NCI-H748 (cell line): ENCODE data around the gene MAP3K21.

ENCODE experiments used
- DNase-seq: peaks from one replicate; lab custom pipeline; 2025; ENCODE audit not compliant: unreplicated experiment; lab: John Stamatoyannopoulos, UW

The MAP3K21 gene

DNA sequence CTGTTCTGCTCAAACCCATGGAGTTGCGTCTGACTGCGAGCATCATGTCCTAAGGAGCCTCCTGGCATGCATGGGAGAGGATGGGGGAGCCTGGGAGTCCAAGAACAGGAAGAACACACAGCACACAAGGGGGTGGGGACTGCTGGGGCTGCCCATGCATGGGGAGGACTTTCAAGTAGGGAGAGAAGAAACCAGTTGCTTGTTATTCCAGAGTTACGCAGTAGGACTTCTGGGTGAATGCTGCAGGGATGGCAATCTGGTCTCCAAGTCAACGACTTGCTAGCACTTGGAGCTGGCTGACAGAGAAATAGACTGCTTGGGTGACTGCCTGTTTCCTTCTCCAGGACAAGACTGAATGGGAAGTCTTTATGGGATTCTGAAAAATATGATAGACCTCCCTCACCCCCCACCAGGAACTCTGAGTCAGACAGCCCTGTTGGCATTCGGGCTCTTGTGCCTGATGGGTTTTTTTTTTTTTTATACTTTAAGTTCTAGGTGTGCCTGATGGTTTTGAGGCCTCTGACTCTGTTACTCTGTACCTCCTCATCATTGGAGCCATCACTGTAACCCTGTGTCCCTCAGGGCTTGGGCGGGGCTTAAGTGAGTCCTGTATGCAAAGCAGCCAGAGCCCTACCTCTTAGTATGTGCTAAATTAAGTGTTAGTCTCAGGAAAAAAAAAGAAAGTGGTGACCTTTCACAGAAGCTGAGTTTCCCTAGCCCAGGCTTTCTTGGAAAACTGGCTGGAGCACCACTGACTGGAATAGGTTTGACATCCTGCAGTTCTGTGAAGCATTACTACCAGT, 30.3 kb downstream of the MAP3K21 start:
- DNase-seq, result no peak

DNA sequence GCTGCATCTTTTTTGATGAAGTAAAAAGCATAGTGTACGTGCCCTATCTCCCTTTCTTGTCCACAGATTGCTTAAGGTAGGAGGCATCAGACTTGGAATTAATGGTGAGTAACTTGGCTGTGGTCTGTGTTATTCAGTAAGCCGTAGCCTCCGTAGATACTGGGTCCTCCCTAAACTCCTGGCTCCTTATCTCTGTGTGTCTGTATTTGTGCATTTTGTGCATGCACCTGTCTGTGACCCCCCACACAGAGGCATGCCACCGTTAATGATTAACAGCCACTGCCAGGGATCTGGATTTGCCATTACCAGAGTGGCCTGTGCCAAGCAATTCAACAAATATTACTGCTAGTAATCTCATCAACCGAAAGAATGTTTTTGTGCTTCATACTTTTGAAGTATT, 31.9 kb downstream of the MAP3K21 start:
- no peak for DNase-seq

DNA sequence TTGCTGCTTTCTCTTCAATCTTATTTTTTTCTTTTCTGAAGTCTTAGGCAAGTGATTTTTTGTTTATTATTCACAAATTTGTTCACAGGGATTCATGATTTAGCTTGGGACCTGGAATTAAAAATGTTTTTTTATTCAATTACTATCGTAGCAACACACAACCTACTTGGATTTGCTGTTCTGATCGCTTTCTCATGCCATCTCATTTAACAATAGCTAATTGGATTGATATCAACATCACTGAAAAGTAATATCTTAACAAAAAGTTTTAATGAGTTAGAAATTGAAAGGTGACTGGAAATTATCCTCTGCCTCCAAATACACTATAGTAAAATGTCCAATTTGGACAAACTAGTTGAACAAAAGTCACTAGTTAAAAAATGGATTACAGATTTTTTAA, 32.4 kb downstream of the MAP3K21 start:
- no peak for DNase-seq

DNA sequence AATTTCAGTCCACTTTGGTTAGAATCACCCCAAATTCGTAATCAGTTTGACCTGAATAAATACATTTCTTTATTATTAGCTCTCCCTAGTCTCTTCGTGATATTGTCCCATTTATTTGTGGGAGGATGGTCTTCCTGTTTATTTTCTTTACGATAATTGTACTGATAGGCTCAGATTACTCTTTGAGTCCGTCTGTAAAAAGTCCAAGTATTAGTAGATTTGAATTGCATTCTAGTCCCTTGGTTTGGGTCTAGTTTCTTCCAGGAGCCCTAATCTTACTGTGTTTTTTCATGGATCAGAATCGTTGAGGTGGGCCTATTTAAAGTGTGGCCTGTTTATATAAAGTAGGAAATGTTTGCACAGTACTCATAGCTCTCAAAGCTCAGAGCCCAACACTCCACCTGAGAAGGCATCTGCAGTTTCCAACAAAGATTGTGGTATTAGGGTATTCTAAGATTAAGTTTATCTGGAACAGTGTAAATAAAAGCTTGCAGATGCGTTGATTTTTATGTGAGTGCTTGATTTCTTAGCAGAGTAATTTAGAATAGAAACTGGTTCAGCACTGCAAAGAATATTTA, 33.1 kb downstream of the MAP3K21 start:
- no peak for DNase-seq

DNA sequence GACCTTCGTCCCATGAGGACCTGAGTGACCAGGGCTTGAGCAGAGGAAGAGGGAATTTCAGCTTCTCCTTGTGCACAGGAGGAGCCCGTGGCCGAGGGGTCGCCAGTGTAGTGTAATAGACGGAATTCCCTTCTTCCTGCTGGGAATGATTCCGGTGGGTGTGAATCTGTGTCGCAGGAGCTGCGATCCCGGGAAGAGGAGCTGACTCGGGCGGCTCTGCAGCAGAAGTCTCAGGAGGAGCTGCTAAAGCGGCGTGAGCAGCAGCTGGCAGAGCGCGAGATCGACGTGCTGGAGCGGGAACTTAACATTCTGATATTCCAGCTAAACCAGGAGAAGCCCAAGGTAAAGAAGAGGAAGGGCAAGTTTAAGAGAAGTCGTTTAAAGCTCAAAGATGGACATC, 34.4 kb downstream of the MAP3K21 start:
- DNase-seq, result no peak

DNA sequence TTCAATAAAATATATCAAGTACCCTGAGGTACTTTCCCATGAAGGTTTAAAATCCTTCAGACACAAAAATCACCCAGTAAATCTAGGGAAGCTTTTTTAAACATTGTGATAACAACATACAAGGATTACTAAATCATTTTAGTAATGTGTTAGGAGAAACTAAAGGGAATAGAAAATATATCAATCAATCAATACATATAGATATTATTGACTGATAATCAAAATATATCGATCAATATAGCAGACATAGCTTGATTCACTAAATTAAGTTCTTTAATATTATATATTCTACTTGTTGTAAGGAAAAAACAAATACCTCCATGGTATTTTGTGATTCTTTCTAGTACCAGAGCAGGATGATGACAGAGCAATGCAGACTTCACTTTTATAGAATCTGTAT, 35.2 kb downstream of the MAP3K21 start:
- DNase-seq, result no peak

DNA sequence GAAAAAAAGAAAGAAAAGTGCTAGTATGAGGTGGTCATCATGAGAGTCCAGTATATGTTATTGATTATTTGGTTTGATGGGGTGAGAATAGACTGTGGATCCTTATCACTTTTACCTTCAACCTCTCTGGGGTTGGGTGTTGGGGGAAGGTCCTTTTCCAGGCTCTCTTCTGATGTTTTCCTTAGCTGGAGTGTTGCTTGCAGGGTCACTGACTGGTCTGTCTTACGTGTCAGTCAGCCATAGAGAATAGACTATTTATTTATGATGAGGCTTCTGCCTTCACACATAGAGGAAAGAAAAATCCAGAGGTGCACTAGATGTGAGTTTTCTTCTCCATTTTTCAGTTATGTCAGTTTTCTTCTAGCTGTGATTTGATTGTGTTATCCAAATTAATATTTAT, 36.5 kb downstream of the MAP3K21 start:
- DNase-seq, result no peak

DNA sequence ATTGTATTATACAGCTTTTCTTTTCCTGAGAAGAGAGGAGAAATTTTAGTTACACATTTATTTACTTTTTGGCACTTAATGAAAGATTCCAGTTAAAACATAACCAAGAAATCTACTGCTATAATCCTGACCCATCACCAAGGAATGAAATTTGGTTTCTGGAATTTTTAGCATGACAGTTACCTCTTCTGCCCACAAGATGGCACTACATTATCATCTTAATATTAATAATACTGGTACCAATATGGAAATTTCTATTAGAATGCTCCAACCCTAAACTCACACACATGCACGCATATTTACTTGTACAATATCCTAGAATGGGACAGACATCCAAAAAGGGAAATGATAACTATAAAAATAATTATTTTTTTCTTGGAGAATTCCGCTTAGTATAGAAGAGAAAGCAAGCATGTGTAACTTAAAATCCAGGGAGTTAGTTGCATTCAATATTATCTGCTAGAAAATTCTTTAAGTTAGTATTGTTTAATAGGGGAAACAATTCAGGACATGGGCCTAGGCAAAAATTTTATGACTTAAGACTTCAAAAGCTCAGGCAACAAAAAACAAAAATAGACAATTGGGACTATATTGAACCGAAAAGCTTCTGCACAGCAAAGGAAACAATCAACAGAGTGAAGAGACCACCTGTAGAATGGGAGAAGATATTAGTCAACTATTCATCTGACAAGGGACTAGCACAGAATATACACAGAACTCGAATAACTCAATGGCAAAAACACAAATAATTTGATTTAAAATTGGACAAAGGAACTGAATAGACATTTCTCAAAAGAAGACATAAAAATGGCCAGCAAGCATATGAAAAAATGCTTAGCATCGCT, 37.4 kb downstream of the MAP3K21 start:
- DNase-seq, result no peak

DNA sequence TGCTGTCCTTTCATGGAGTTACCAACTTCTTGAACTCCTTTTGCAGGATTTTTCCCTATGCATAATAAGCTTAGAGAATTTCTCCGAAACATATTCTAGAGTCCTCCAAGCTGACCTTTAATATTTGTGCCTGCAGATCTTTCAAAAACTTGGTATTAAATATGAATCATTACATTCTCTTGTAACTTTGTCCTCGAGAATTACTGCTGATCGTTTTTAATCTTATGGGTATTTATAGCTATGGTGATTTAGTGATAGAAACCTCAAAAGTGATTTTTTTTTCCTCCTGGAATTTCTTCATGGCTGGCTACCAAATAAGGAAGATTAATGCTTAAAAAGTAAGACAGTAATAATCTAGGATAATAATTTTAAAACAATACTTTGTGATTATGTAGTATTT, 39.1 kb downstream of the MAP3K21 start:
- DNase-seq, result no peak

DNA sequence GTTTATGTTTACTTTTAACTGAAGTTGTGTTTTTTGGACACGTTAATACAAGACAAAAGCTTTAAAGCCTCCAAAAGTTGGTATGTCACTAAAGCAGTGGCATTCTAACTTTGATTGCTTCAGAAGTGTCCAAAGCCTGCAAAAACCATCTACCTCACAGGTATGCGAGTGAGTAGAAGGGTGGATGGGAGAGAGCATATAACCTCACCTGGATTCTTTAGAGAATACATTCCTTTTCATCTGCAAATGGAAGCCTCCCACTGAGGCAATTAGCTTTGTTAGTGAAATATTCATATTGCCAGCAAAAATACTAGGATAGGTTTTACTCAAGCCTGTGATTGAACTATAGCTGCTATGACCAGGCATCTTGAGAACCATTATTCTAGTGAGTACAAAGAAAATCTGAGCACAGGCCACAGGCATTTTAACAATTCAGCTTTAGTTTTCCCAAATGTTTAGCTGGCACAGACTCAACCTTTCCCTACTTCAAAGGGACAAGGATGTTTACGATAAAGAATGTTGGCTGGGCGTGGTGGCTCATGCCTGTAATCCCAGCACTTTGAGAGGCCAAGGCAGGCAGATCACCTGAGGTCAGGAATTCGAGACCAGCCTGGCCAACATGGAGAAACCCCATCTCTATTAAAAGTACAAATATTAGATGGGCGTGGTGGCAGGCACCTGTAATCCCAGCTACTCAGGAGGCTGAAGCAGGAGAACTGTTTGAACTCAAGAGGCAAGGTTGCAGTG, 39.7 kb downstream of the MAP3K21 start:
- no peak for DNase-seq

DNA sequence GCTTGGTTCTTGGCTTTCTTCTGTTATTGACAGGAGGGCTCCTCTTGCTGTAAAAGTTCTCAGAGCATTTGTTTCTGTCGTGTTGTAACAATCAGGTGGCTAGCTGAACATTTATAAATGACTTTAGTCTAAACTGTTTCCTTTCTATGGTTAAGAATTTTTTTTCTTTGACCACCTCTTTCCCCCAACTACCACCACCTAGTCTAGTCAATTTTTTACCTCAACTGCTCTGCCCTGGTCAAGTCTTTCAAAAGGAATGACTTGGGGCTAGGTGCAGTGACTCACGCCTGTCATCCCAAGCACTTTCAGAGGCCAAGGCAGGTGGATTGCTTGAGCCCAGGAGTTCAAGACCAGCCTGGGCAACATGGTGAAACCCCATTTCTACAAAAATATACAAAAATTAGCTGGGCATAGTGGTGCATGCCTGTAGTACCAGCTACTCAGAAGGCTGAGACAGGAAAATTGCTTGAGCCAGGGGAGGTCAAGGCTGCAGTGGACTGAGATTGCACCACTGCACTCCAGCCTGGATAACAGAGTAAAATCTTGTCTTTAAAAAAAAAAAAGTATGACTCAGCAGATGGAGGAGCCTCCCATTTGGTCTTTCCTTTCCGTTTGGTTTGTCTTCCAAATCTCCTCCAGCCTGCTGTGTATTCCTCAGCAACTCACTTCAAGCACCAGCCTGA, 40.7 kb downstream of the MAP3K21 start:
- no peak for DNase-seq

DNA sequence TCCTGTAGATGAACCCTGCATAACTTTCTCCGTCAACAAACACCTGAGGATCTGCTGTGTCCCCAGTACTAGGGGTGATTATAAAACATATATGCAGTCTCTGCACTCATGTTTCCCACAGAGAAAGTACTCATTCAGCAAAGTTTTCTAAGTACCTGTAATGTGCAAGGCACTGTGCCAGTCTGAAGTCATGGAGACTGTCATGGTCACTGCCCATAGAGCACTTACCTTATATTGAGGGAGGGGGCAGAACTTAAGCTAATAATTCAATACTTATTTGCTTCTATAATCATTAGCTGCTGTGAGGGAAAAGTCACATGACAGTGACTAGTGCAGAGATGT, 41.2 kb downstream of the MAP3K21 start:
- DNase-seq, result no peak

DNA sequence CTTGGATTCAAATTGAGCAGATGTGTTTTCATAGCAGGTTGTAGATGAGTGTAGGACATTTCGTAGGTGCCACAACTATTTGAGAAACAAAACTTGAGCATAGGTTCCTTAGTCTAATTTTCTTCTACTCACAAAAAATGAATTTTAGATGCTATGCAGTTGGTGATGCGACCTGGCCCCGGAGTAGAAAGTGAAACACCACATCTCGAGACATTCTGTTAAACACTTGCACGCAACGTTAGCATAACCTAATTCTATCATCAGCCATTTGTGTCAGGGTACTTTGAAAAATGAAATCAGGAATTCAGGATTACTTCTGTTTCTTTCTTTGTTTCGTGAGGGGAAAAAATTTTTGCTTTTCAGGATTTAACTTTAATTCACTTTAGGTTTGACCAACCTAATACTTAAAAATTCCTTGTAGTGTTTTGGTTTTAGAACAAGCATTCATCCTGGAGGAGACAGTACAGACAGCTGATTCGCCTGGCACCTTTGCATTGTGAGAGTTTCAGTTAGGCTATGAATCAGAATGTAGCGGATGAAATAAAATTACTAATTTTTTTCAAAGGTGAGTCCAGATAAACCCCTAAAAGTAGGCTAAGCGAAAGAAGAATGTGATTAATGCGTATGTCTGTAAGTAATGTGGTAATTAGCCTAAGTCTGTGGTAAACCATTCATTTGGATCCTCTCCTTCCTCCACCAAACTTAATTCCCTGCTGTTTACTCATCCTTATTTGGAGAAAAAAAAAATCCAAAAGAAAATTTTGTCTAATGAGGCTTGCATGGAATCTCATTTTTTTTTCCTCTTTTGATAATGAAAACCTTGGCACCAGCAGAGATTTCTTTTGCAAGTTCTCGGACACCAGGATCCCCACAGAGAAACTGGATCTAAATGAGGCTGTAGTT, 44.9 kb downstream of the MAP3K21 start:
- DNase-seq, result no peak

DNA sequence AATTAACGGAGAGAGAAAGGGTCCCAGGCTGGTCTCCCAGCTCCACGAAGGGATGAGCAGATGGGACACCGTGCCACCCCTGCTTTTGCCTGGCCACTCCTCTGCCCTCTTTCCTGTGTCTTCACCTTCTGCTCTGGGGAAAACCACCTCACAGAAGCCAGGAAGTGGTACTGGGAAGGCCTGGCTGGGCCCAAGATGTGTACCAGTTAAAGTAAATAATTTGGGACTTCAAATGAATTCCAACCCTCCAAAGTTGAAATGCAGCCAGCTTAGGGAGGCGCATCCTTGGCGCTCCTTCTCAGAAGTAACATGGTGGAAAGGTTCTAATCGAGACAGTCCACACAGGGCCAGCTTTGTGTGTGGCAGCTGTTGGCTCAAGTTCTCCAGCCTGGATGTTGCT, 45.7 kb downstream of the MAP3K21 start:
- no peak for DNase-seq

DNA sequence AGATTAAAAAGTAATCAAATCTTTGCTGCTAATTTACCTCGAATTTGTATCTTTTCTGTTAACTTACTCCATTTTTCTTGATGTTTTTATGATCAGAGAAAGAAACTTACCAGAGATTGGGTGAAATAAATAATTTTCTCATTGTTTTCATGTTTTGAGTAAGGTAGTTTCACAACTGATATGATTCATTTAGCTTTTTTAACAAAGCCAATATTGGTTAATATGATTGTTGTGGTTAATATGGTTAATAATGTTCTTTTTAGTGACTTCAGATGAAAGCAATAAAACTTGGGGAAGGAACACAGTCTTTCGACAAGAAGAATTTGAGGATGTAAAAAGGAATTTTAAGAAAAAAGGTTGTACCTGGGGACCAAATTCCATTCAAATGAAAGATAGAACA, 48.1 kb downstream of the MAP3K21 start:
- no peak for DNase-seq

DNA sequence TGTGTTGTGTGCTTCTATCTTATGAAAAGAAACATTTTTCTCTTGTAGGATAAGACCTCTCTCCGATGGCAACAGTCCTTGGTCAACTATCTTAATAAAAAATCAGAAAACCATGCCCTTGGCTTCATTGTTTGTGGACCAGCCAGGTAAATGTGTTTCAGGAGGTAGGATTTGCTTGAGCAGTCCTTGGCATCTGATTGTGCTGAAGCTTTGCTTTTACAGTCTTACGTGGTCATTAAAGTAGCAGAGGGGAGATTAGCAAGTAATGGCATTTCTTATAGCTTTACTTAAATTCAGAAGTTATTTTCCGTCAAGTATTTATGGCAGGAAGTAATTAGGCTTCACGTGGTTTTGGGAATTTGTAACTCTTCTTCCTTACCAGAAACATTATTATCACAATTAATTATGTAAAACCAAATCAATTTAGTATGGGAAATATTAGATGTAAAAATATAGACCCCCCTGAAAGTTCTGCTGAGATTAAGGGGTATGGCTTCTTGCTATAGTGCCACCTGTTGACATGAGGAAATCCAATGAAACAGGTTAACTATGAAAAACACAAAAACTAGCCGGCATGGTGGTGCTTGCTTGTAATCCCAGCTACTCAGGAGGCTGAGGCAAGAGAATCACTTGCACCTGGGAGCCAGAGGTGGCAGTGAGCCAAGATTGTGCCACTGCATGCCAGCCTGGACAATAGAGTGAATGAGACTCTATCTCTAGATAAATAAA, 49.0 kb downstream of the MAP3K21 start:
- DNase-seq, result no peak

DNA sequence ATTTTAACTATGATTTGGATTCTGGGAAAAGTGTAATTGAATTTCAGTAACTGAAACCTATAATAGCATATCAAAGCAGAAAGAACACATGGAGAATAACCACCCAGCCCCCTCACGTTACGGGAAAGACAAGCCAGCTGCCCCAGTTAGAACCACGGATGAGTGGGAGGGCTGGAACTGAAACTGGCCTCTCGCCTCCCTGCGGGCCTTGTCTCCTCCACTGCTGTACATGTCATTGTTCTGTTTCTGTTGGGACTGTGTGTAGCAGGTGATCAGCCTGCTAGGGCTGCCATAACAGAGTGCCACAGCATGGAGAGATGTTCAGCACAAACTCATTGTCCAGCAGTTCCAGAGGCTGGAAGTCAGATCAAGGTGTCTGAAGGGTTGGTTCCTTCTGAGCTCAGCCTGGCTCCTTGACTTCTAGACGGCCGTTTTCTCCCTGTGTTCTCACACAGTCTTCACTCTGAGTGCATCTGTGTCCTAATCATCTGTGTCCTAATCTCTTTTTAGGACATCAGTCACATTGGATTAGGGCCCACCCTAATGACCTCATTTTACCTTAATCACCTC, 52.4 kb downstream of the MAP3K21 start:
- DNase-seq, result no peak

DNA sequence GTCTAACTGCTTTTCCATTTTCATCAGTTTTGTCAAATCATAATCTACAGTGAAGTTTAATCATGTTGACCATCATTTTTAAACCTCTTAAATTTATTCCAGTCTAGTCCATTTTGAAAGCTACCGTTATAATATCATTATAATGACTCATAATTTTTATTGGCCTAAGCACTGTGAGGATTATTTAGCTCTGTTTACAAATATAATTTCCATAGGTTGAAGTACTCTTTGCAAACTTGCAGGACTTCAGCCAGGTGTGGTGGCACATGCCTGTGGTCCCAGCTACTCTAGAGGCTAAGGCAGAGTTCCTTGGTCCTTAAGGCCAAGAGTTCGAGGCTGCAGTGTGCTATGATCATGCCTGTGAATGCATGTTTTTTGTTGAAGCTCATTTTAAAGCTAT, 54.3 kb downstream of the MAP3K21 start:
- DNase-seq, result no peak

DNA sequence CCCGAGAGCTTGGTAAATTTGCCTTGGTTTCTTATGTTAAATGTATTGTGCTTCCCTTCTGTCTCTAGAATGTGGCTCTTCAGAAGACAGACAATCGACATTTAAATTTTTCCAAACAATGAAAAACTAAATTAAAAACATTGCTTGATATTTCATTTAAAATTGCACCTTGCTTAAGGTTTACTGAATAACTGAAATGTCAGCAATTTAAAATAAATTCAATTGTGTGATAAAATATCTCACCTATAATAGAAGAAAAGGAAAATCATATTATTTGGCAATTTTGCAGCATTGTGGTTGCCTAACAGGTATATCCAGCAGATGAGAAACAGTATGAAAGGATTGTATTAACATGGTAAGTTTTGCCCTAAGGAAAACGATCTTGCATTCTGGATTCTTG, 56.5 kb downstream of the MAP3K21 start:
- no peak for DNase-seq
